ENCODE measurements around the gene ADM2. TPM values are rescaled to one million over a fixed set of nuclear protein-coding genes. Genes with fewer than 3 reads are reported as not detected.

ADM2 gene
- total RNA-seq, 1 donor from 2014 or later: not detected

DNA sequence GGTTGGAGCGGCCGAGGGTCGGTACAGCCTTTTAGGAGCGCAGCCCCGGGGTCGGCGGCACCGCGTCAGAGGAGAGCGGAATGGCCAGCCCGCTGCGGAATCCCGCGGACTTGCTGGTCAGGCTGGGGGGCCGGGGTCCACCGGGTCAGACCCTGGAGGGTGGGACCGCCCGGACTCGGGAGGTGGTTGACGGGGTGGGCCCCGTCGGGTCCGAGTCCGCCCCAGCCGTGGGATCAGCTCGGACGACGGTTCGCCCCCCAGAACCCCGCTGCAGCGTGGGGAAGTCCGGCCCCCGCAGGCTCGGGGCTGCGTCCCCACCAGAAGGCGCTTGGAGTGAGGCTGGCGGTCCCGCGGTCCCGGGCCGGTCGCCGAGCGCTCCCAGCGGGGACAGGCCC lies 301 bp upstream of the ADM2 start:
- H3K27me3 ChIP-seq: peaks cover 19% of the 10 kb centered on the region
- H3K9me3 ChIP-seq: no peaks in the 10 kb centered on the region
- TF ChIP-seq POLR2AphosphoS5 (IDR thresholded peaks at IDR 0.05; ENCODE audit: insufficient read depth in 1 of 2, low read depth in 1 of 2) (no peak), POLR2A (IDR thresholded peaks at IDR 0.05) (no peak)
- TF ChIP-seq, protein P1, sequence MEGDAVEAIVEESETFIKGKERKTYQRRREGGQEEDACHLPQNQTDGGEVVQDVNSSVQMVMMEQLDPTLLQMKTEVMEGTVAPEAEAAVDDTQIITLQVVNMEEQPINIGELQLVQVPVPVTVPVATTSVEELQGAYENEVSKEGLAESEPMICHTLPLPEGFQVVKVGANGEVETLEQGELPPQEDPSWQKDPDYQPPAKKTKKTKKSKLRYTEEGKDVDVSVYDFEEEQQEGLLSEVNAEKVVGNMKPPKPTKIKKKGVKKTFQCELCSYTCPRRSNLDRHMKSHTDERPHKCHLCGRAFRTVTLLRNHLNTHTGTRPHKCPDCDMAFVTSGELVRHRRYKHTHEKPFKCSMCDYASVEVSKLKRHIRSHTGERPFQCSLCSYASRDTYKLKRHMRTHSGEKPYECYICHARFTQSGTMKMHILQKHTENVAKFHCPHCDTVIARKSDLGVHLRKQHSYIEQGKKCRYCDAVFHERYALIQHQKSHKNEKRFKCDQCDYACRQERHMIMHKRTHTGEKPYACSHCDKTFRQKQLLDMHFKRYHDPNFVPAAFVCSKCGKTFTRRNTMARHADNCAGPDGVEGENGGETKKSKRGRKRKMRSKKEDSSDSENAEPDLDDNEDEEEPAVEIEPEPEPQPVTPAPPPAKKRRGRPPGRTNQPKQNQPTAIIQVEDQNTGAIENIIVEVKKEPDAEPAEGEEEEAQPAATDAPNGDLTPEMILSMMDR (IDR thresholded peaks at IDR 0.05): no peak
- H3K4me3 ChIP-seq: peak overlapping the region; percentile 40 to 62
- intact Hi-C loops (cut with DNase I): no loop called here
- H3K27ac ChIP-seq: no peak overlapping the region
- no peak for DNase-seq (ENCODE audit: extremely low spot score in 2 of 2)
- H3K36me3 ChIP-seq: no peaks in the 10 kb centered on the region
- peaks cover 15% of the 10 kb centered on the region for H3K4me1 ChIP-seq

DNA sequence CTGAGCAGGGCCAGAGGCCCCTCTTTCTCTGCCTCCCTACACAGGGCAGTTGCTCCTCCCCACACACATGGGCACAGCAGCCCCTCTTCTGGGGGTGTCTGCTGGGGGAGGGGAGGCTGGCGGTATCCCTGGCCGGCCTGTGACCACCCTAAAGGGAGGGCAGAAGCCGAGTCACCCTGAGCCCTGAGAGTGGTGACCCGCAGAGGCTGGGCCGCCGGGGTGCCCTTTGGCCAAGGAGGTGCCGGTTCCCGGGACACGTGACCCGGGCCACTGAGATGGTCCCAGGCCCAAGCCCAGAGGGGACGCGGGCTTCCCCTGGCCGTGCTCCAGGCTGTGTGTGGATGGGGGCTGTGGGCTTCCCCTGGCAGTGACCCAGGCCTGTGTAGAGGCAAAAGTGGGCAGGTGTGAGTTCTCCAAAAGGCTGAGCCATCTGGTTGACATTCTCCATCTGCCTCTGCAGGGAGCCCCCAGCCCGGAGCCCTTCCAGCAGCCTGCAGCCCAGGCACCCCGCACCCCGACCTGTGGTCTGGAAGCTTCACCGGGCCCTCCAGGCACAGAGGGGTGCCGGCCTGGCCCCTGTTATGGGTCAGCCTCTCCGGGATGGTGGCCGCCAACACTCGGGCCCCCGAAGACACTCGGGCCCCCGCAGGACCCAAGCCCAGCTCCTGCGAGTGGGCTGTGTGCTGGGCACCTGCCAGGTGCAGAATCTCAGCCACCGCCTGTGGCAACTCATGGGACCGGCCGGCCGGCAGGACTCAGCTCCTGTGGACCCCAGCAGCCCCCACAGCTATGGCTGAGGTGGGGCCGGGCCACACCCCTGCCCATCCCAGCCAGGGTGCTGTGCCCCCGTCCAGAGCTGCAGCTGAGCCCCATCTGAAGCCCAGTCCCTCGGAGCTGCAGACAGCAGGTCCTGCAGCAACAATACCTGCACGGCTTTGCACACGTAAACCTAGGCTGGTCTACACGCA lies 1.0 kb downstream of the ADM2 start:
- no peak for DNase-seq (ENCODE audit: extremely low spot score in 2 of 2)
- Histone ChIP-seq H3K9me3 (no peaks in the 10 kb centered on the region), H3K27ac (no peak overlapping the region), H3K36me3 (no peaks in the 10 kb centered on the region), H3K27me3 (peaks cover 19% of the 10 kb centered on the region), H3K4me1 (peaks cover 15% of the 10 kb centered on the region), H3K4me3 (peak overlapping the region; percentile 40 to 62)
- intact Hi-C loops (cut with DNase I): no loop called here
- no peak for TF ChIP-seq POLR2A (IDR thresholded peaks at IDR 0.05)
- no peak for TF ChIP-seq POLR2AphosphoS5 (IDR thresholded peaks at IDR 0.05; ENCODE audit: insufficient read depth in 1 of 2, low read depth in 1 of 2)
- TF ChIP-seq, protein P1 (IDR thresholded peaks at IDR 0.05): no peak

DNA sequence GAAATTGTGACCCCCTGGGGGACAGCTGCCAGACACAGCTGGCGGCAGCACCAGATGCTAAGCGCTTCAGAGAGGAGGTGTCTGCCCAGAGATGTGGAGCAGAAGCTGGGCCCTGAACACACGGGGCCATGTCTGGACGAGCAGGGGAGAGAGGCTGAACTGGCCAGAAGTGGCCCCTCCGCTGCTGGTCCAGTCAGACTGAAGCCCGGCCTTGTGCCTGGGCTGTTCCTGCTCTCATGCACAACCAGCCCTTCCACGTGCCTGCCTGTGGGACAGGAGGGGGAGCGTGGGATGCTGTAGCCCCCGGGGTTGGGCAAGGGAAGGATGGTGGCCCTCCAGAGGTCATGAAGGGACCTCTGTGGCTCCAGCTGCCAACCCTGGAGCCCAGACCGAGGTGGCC lies 1.8 kb downstream of the ADM2 start:
- H3K36me3 ChIP-seq: no peaks in the 10 kb centered on the region
- intact Hi-C loops (cut with DNase I): no loop called here
- TF ChIP-seq POLR2AphosphoS5 (IDR thresholded peaks at IDR 0.05; ENCODE audit: insufficient read depth in 1 of 2, low read depth in 1 of 2): no peak
- TF ChIP-seq, protein P1 (IDR thresholded peaks at IDR 0.05): no peak
- H3K27me3 ChIP-seq: peaks cover 19% of the 10 kb centered on the region
- H3K4me1 ChIP-seq: peaks cover 15% of the 10 kb centered on the region
- no peaks in the 10 kb centered on the region for H3K9me3 ChIP-seq
- no peak overlapping the region for H3K4me3 ChIP-seq
- no peak overlapping the region for H3K27ac ChIP-seq
- DNase-seq (ENCODE audit: extremely low spot score in 2 of 2): no peak

DNA sequence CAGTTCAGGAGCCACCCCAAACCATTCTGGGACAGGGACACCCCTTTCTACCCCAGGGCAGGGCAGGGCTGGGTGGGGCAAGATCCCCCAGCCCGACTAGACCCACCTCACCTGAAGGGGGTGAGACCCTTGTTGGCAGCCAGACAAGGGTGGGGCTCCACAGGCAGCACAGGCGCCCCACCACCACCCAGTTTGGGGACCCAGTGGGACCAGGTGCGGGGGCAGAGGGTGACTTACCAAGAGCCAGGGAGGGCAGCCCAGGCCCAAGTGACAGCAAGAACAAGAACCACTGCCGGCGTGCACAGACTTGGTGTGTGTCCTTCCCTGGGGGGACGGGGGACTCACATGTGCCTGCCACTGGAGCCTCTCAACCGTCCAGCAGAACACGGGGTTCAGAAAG lies 2.2 kb downstream of the ADM2 start:
- no peak for DNase-seq (ENCODE audit: extremely low spot score in 2 of 2)
- H3K27me3 ChIP-seq: peaks cover 19% of the 10 kb centered on the region
- no peaks in the 10 kb centered on the region for H3K36me3 ChIP-seq
- intact Hi-C loops (cut with DNase I): no loop called here
- TF ChIP-seq, protein P1 (IDR thresholded peaks at IDR 0.05): no peak
- TF ChIP-seq POLR2AphosphoS5 (IDR thresholded peaks at IDR 0.05; ENCODE audit: insufficient read depth in 1 of 2, low read depth in 1 of 2) (no peak), POLR2A (IDR thresholded peaks at IDR 0.05) (no peak)
- peaks cover 15% of the 10 kb centered on the region for H3K4me1 ChIP-seq
- H3K9me3 ChIP-seq: no peaks in the 10 kb centered on the region
- no peak overlapping the region for H3K27ac ChIP-seq
- no peak overlapping the region for H3K4me3 ChIP-seq

All from vagina (tissue), 2 donors.